ENCODE results near the gene REV1. TPM values are rescaled to one million over a fixed set of nuclear protein-coding genes. Genes with fewer than 3 reads are reported as not detected.

The REV1 gene
- total and polyA plus RNA-seq, 11 donors, result 14.7 to 76.1 (median 32.2) TPM

- no peak for DNase-seq
- no peak overlapping the region for H3K4me3 ChIP-seq
- peak; percentile 79 to 89 (median 88) for ATAC-seq
- H3K27ac ChIP-seq, result peak overlapping the region in 8 of 12 donors; percentile 6 to 59 (median 17)
- H3K27me3 ChIP-seq, result no peaks in the 10 kb centered on the region
- intact Hi-C loops (cut with DNase I), result loop anchor here in 1 of 10 donors (10.0 kb wide), 1 partner anchor 46 kb away; no protein-coding TSS in a partner anchor
- WGBS, 4 donors, result 53 to 62% (median 54%) methylated on average over 5 of the region's 5 CpGs
- TF ChIP-seq CTCF (IDR thresholded peaks at IDR 0.05) (peak in 2 of 12 donors; percentile 22 to 27), POLR2A (IDR thresholded peaks at IDR 0.05) (no peak)
- H3K4me1 ChIP-seq, result peaks cover 0 to 42% (median 12%) of the 10 kb centered on the region in 12 donors
- H3K36me3 ChIP-seq, result peaks cover 0 to 100% (median 92%) of the 10 kb centered on the region in 9 donors
- no peaks in the 10 kb centered on the region for H3K9me3 ChIP-seq
These were observed 69.0 kb downstream of the REV1 start for GRCh38 chr2:99420751-99421299.

- Histone ChIP-seq H3K27me3 (no peaks in the 10 kb centered on the region), H3K27ac (peak overlapping the region in 3 of 12 donors; percentile 17 to 42 (median 23)), H3K4me3 (no peak overlapping the region), H3K9me3 (no peaks in the 10 kb centered on the region), H3K36me3 (peaks cover 0 to 100% (median 92%) of the 10 kb centered on the region in 9 donors), H3K4me1 (peaks cover 0 to 39% (median 12%) of the 10 kb centered on the region in 12 donors)
- intact Hi-C loops (cut with DNase I), result loop anchor here in 1 of 10 donors (10.0 kb wide), 1 partner anchor 45 kb away; no protein-coding TSS in a partner anchor
- no peak for TF ChIP-seq CTCF (IDR thresholded peaks at IDR 0.05)
- no peak for TF ChIP-seq POLR2A (IDR thresholded peaks at IDR 0.05)
- DNase-seq (no peak), ATAC-seq (no peak)
- whole genome bisulfite sequencing, 4 donors, result 85 to 93% (median 90%) methylated on average over 1 of the region's 1 CpG
These were observed 69.8 kb downstream of the REV1 start for GRCh38 chr2:99420031-99420430.

- Histone ChIP-seq H3K36me3 (peaks cover 0 to 100% (median 89%) of the 10 kb centered on the region in 9 donors), H3K9me3 (no peaks in the 10 kb centered on the region), H3K27ac (no peak overlapping the region), H3K27me3 (no peaks in the 10 kb centered on the region), H3K4me1 (peaks cover 0 to 19% (median 4%) of the 10 kb centered on the region in 12 donors), H3K4me3 (no peak overlapping the region)
- no peak for ATAC-seq
- 92 to 98% (median 97%) methylated on average over 3 of the region's 3 CpGs for WGBS, 4 donors
- intact Hi-C loops (cut with DNase I), result no loop called here
- DNase-seq, result no peak
- TF ChIP-seq CTCF (IDR thresholded peaks at IDR 0.05) (no peak), POLR2A (IDR thresholded peaks at IDR 0.05) (no peak)
These were observed 72.4 kb downstream of the REV1 start for GRCh38 chr2:99417396-99417795.

GRCh38 chr2:99414566-99414965, 75.3 kb downstream of the REV1 start:
- Histone ChIP-seq H3K4me1 (no peaks in the 10 kb centered on the region), H3K27me3 (no peaks in the 10 kb centered on the region), H3K36me3 (peaks cover 0 to 100% (median 93%) of the 10 kb centered on the region in 9 donors), H3K9me3 (no peaks in the 10 kb centered on the region), H3K4me3 (no peak overlapping the region), H3K27ac (no peak overlapping the region)
- ATAC-seq (no peak), DNase-seq (no peak)
- WGBS, 4 donors, result 93 to 98% (median 95%) methylated on average over 1 of the region's 1 CpG
- intact Hi-C loops (cut with DNase I), result no loop called here
- no peak for TF ChIP-seq CTCF (IDR thresholded peaks at IDR 0.05)
- TF ChIP-seq POLR2A (IDR thresholded peaks at IDR 0.05), result no peak
